NCI-H1092 (cell line): ENCODE data around the gene CLCC1.

Experiments
- DNase-seq: peaks from one replicate; lab custom pipeline; 2025; lab: John Stamatoyannopoulos, UW

Gene CLCC1

GRCh38 chr1:108916788-108917187 lies 46.5 kb downstream of the CLCC1 start:
- no peak for DNase-seq
